Vagina (tissue), 2 donors: ENCODE results near the gene MCOLN1.

Experiments used
- CTCF ChIP-seq, 3 experiments: fragments of 450-650 bp in 2 of 3; fragments of 200-600 bp in 1 of 3; sonication (generic) in 1 of 3; IDR thresholded peaks; one replicate each; pipeline ENCODE4 v1.5.1; 2017 to 2019; ENCODE audit warnings: antibody characterized with exemption in 3 of 3, mild to moderate bottlenecking in 2 of 3, moderate library complexity in 2 of 3
- POLR2A ChIP-seq, 2 donors: fragments of 450-650 bp; IDR thresholded peaks; one replicate each; pipeline ENCODE4 v1.6.1; 2017; ENCODE audit warnings: antibody characterized with exemption in 2 of 2, mild to moderate bottlenecking in 2 of 2, moderate library complexity in 2 of 2

- TF ChIP-seq CTCF (IDR thresholded peaks at IDR 0.05): no peak
- TF ChIP-seq POLR2A (IDR thresholded peaks at IDR 0.05): peak in 1 of 2 donors; percentile 68
Measured at GRCh38 chr19:7488736-7489353, 33.6 kb upstream of the MCOLN1 start, which contains the start of gene PEX11G.
